Liver (tissue), 3 donors: ENCODE data around the gene KAT6B.

Experiments
- JUND ChIP-seq, 2 donors: IDR thresholded peaks; 2 replicates each; pipeline ENCODE4 v1.6.1; 2016; ENCODE audit warnings: antibody characterized with exemption in 2 of 2
- RAD21 ChIP-seq, 2 donors: IDR thresholded peaks; 2 replicates each; pipeline ENCODE4 v1.6.1; 2016; ENCODE audit warnings: antibody characterized with exemption in 2 of 2, mild to moderate bottlenecking in 2 of 2
- SP1 ChIP-seq: IDR thresholded peaks from 2 replicates; pipeline ENCODE4 v1.6.1; 2018; ENCODE audit warnings: antibody characterized with exemption, mild to moderate bottlenecking
- TAF1 ChIP-seq: conservative IDR thresholded peaks from 2 replicates; pipeline ENCODE4 v1.6.1; 2016; ENCODE audit warnings: antibody characterized with exemption, mild to moderate bottlenecking
- YY1 ChIP-seq: IDR thresholded peaks from 2 replicates; pipeline ENCODE4 v1.6.1; 2016; ENCODE audit warnings: antibody characterized with exemption, mild to moderate bottlenecking
- TF ChIP-seq, protein P1 (sequence below): fragments of 150-350 bp; IDR thresholded peaks from 2 replicates; pipeline ENCODE4 v1.5.1; 2017; ENCODE audit warnings: improper control_type of control experiment, low read depth, low read length; ENCODE audit not compliant: missing input control
- TF ChIP-seq, protein P2 (sequence below): IDR thresholded peaks from 2 replicates; pipeline ENCODE4 v1.6.1; 2016; ENCODE audit warnings: antibody characterized with exemption
- donor health status: healthy.
- donor health status: healthy.

DNA sequence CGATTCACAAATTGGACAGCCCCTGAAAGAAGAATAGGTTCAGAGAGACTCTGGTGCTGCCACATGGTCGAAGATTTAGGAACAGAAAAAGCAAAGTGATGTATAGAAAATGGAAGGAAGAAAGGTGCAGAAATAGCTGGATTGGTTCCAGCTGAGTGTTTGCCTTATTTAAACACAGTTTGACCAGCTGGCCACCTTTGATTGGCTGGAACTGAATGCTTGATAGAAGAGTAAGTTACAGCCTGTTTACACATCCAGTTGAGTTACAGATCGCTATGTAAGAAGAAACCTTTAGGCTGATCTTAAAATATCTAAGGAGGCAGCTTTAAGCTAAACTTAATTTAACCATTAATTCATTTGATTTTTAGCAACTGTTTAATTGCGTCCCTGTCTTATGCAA is 40.3 kb upstream of the KAT6B start:
- TF ChIP-seq, protein P1, sequence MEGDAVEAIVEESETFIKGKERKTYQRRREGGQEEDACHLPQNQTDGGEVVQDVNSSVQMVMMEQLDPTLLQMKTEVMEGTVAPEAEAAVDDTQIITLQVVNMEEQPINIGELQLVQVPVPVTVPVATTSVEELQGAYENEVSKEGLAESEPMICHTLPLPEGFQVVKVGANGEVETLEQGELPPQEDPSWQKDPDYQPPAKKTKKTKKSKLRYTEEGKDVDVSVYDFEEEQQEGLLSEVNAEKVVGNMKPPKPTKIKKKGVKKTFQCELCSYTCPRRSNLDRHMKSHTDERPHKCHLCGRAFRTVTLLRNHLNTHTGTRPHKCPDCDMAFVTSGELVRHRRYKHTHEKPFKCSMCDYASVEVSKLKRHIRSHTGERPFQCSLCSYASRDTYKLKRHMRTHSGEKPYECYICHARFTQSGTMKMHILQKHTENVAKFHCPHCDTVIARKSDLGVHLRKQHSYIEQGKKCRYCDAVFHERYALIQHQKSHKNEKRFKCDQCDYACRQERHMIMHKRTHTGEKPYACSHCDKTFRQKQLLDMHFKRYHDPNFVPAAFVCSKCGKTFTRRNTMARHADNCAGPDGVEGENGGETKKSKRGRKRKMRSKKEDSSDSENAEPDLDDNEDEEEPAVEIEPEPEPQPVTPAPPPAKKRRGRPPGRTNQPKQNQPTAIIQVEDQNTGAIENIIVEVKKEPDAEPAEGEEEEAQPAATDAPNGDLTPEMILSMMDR: no peak
- TF ChIP-seq RAD21 (IDR thresholded peaks at IDR 0.05): no peak
- TF ChIP-seq, protein P2, sequence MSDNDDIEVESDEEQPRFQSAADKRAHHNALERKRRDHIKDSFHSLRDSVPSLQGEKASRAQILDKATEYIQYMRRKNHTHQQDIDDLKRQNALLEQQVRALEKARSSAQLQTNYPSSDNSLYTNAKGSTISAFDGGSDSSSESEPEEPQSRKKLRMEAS: no peak
- TF ChIP-seq JUND (IDR thresholded peaks at IDR 0.05): no peak
- TF ChIP-seq SP1: no peak
- TF ChIP-seq TAF1: no peak
- no peak for TF ChIP-seq YY1
